Measurements from ENCODE around the gene TSFM.
A peak's percentile ranks its signal among the peaks of the same experiment; 100 is the strongest.

The TSFM gene

DNA sequence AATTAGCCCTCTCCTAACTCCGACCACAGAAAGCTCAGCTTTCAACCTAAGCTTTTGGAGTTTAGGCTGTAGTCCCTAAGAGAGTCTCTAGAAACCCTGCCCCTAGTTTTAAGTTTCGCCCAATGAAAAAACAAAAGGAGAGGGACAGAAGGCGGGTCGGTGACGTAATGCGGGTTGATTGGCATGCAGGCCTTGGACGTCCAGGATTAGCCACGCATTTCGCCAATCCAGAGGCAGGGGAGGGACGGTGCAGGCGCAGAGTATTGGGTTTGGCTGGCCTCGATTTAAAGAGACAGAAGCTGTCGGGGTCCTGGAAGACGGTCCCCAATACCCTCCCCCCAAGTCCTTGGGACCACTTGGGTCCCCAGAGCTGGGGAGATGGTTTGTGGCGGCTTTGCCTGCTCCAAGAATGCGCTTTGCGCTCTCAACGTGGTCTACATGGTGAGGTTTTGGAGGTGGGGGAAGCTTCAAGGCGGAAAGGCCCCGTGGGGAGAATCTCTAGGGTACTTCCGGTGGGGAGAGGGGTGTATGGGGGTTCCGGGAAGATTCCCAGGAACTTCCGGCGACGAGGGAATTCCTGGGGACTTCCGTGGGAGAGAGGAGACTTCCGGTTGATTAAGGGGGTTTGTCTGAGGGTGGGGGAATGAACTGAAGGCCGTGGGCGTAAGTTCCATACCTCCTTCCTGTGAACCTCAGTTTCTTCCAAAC is 37.7 kb upstream of the TSFM start, which contains the start of gene TSPAN31 (continued):
- TF ChIP-seq, protein P1, sequence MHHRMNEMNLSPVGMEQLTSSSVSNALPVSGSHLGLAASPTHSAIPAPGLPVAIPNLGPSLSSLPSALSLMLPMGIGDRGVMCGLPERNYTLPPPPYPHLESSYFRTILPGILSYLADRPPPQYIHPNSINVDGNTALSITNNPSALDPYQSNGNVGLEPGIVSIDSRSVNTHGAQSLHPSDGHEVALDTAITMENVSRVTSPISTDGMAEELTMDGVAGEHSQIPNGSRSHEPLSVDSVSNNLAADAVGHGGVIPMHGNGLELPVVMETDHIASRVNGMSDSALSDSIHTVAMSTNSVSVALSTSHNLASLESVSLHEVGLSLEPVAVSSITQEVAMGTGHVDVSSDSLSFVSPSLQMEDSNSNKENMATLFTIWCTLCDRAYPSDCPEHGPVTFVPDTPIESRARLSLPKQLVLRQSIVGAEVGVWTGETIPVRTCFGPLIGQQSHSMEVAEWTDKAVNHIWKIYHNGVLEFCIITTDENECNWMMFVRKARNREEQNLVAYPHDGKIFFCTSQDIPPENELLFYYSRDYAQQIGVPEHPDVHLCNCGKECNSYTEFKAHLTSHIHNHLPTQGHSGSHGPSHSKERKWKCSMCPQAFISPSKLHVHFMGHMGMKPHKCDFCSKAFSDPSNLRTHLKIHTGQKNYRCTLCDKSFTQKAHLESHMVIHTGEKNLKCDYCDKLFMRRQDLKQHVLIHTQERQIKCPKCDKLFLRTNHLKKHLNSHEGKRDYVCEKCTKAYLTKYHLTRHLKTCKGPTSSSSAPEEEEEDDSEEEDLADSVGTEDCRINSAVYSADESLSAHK (tag by site-specific recombination; IDR thresholded peaks at IDR 0.05) = peak; percentile 71; the same call in 1 of the 2 replicates
- TF ChIP-seq, protein P2, sequence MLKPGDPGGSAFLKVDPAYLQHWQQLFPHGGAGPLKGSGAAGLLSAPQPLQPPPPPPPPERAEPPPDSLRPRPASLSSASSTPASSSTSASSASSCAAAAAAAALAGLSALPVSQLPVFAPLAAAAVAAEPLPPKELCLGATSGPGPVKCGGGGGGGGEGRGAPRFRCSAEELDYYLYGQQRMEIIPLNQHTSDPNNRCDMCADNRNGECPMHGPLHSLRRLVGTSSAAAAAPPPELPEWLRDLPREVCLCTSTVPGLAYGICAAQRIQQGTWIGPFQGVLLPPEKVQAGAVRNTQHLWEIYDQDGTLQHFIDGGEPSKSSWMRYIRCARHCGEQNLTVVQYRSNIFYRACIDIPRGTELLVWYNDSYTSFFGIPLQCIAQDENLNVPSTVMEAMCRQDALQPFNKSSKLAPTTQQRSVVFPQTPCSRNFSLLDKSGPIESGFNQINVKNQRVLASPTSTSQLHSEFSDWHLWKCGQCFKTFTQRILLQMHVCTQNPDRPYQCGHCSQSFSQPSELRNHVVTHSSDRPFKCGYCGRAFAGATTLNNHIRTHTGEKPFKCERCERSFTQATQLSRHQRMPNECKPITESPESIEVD (tag by site-specific recombination; IDR thresholded peaks at IDR 0.05) = no peak
- TF ChIP-seq SP3 (tag by site-specific recombination; IDR thresholded peaks at IDR 0.05) = peak; percentile 82; the same call in 1 of the 2 replicates
- TF ChIP-seq ZNF530 (tag by site-specific recombination; IDR thresholded peaks at IDR 0.05; ENCODE audit: low read depth) = no peak
- peak; percentile 48; the same call in 1 of the 2 replicates for TF ChIP-seq WT1 (tag by site-specific recombination; IDR thresholded peaks at IDR 0.05)
- TF ChIP-seq ZSCAN16 (tag by site-specific recombination; IDR thresholded peaks at IDR 0.05) = no peak; the same call in none of the 2 replicates
- TF ChIP-seq ZNF112 (tag by site-specific recombination; IDR thresholded peaks at IDR 0.05) = no peak
- no peak for TF ChIP-seq ZNF830 (tag by site-specific recombination; IDR thresholded peaks at IDR 0.05; ENCODE audit: low read depth)
- no peak for TF ChIP-seq BCL11B (tag by site-specific recombination; IDR thresholded peaks at IDR 0.05; ENCODE audit: low read depth)
- no peak for TF ChIP-seq ZNF548 (tag by site-specific recombination; IDR thresholded peaks at IDR 0.05)
- no peak for TF ChIP-seq ZNF785 (tag by site-specific recombination; IDR thresholded peaks at IDR 0.05)
- TF ChIP-seq ZNF555 (tag by site-specific recombination; conservative IDR thresholded peaks at IDR 0.05) = no peak
- 0 out of 2 replicates have a peak, but pooled peaks have one; percentile 19 for TF ChIP-seq ZNF610 (tag by site-specific recombination; IDR thresholded peaks at IDR 0.05; ENCODE audit: borderline replicate concordance)
- no peak for TF ChIP-seq ZNF623 (tag by site-specific recombination; IDR thresholded peaks at IDR 0.05)
- TF ChIP-seq, protein P3, sequence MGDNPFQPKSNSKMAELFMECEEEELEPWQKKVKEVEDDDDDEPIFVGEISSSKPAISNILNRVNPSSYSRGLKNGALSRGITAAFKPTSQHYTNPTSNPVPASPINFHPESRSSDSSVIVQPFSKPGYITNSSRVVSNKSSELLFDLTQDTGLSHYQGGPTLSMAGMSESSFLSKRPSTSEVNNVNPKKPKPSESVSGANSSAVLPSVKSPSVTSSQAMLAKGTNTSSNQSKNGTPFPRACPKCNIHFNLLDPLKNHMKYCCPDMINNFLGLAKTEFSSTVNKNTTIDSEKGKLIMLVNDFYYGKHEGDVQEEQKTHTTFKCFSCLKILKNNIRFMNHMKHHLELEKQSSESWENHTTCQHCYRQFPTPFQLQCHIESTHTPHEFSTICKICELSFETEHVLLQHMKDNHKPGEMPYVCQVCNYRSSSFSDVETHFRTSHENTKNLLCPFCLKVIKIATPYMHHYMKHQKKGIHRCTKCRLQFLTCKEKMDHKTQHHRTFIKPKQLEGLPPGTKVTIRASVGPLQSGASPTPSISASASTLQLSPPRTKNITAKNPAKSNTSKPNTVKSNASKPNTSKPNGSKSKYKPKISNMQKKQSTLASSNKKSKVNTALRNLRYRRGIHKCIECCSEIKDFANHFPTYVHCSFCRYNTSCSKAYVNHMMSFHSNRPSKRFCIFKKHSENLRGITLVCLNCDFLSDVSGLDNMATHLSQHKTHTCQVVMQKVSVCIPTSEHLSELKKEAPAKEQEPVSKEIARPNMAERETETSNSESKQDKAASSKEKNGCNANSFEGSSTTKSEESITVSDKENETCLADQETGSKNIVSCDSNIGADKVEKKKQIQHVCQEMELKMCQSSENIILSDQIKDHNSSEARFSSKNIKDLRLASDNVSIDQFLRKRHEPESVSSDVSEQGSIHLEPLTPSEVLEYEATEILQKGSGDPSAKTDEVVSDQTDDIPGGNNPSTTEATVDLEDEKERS (tag by site-specific recombination; IDR thresholded peaks at IDR 0.05) = no peak
- peak; percentile 68 for TF ChIP-seq ZNF341 (tag by site-specific recombination; IDR thresholded peaks at IDR 0.05; ENCODE audit: low read depth)
- TF ChIP-seq ZNF521 (tag by site-specific recombination; IDR thresholded peaks at IDR 0.05) = no peak
- 0 out of 2 replicates have a peak, but pooled peaks have one; percentile 28 for TF ChIP-seq ZNF423 (tag by site-specific recombination; IDR thresholded peaks at IDR 0.05)
- TF ChIP-seq, protein P4, sequence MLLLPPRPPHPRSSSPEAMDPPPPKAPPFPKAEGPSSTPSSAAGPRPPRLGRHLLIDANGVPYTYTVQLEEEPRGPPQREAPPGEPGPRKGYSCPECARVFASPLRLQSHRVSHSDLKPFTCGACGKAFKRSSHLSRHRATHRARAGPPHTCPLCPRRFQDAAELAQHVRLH (tag by site-specific recombination; IDR thresholded peaks at IDR 0.05) = peak; percentile 99
- no peak for TF ChIP-seq ZBTB21 (tag by site-specific recombination; IDR thresholded peaks at IDR 0.05)
- TF ChIP-seq IKZF3 (tag by site-specific recombination; IDR thresholded peaks at IDR 0.05) = peak; percentile 95
- TF ChIP-seq, protein P5, sequence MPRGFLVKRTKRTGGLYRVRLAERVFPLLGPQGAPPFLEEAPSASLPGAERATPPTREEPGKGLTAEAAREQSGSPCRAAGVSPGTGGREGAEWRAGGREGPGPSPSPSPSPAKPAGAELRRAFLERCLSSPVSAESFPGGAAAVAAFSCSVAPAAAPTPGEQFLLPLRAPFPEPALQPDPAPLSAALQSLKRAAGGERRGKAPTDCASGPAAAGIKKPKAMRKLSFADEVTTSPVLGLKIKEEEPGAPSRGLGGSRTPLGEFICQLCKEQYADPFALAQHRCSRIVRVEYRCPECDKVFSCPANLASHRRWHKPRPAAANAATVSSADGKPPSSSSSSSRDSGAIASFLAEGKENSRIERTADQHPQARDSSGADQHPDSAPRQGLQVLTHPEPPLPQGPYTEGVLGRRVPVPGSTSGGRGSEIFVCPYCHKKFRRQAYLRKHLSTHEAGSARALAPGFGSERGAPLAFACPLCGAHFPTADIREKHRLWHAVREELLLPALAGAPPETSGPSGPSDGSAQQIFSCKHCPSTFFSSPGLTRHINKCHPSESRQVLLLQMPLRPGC (tag by site-specific recombination; IDR thresholded peaks at IDR 0.05) = no peak
- TF ChIP-seq HOXC10 (CRISPR knock-in tag; IDR thresholded peaks at IDR 0.05) = no peak
- no peak for TF ChIP-seq ZEB2 (tag by site-specific recombination; IDR thresholded peaks at IDR 0.05)
- TF ChIP-seq ZNF274 (IDR thresholded peaks at IDR 0.05; ENCODE audit: low read length) = no peak
- no peak for TF ChIP-seq ZNF274 (tag by site-specific recombination; IDR thresholded peaks at IDR 0.05; ENCODE audit: borderline replicate concordance)
- TF ChIP-seq, protein P6, sequence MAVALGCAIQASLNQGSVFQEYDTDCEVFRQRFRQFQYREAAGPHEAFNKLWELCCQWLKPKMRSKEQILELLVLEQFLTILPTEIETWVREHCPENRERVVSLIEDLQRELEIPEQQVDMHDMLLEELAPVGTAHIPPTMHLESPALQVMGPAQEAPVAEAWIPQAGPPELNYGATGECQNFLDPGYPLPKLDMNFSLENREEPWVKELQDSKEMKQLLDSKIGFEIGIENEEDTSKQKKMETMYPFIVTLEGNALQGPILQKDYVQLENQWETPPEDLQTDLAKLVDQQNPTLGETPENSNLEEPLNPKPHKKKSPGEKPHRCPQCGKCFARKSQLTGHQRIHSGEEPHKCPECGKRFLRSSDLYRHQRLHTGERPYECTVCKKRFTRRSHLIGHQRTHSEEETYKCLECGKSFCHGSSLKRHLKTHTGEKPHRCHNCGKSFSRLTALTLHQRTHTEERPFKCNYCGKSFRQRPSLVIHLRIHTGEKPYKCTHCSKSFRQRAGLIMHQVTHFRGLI (tag by site-specific recombination; IDR thresholded peaks at IDR 0.05) = no peak
- peak; percentile 53; the same call in 1 of the 2 replicates for TF ChIP-seq ZNF76 (tag by site-specific recombination; IDR thresholded peaks at IDR 0.05; ENCODE audit: borderline replicate concordance, low read depth)
- no peak for TF ChIP-seq ZNF792 (tag by site-specific recombination; IDR thresholded peaks at IDR 0.05)
- TF ChIP-seq MEIS1 (CRISPR knock-in tag; IDR thresholded peaks at IDR 0.05; ENCODE audit: borderline replicate concordance) = no peak

Measured in HEK293 (cell line).